ENCODE measurements around the gene TFPI. TPM values are rescaled to one million over a fixed set of nuclear protein-coding genes. Genes with fewer than 3 reads are reported as not detected.

Gene TFPI
- total and polyA plus RNA-seq, 2 donors (not counting 1 experiment from before 2014, with no cell fraction given), result not detected

GRCh38 chr2:187431911-187432310 lies 122.3 kb downstream of the TFPI start:
- intact Hi-C loops (cut with micrococcal nuclease), result no loop called here
- Histone ChIP-seq H4K20me1 (ENCODE audit: control insufficient read depth, insufficient read depth, low read length, poor library complexity, severe bottlenecking) (no peaks in the 10 kb centered on the region), H3K4me3 (ENCODE audit: control extremely low read depth in 1 of 5, extremely low read depth in 1 of 5, insufficient read depth in 1 of 5, low read depth in 2 of 5, low read length in 4 of 5) (no peak overlapping the region), H3K9ac (ENCODE audit: low read length) (no peak overlapping the region), H3K4me2 (replicated peaks; ENCODE audit: low read depth, low read length, poor library complexity, severe bottlenecking) (no peak overlapping the region), H3K79me2 (ENCODE audit: control insufficient read depth, insufficient read depth, low read length) (no peaks in the 10 kb centered on the region), H3K9me3 (ENCODE audit: control extremely low read depth in 1 of 3, control insufficient read depth in 2 of 3, insufficient read depth in 1 of 3, low read length in 2 of 3) (no peaks in the 10 kb centered on the region), H2AFZ (ENCODE audit: insufficient read depth, low read depth, low read length, poor library complexity, severe bottlenecking) (no peak overlapping the region), H3K27me3 (replicated peaks in 1 of 4; ENCODE audit: control extremely low read depth in 1 of 4, control insufficient read depth in 3 of 4, insufficient read depth in 4 of 4, low read length in 3 of 4) (no peaks in the 10 kb centered on the region), H3K4me1 (ENCODE audit: control insufficient read depth in 2 of 2, insufficient read depth in 2 of 2, low read length in 2 of 2) (no peaks in the 10 kb centered on the region), H3K27ac (ENCODE audit: low read length in 2 of 2) (no peak overlapping the region), H3K36me3 (replicated peaks in 1 of 2; ENCODE audit: control extremely low read depth in 1 of 2, control insufficient read depth in 1 of 2, extremely low read depth in 1 of 2, insufficient read depth in 2 of 2, low read length in 1 of 2) (no peaks in the 10 kb centered on the region)
- ATAC-seq (ENCODE audit: low read depth), result no peak
- POLR2A ChIA-PET, result no interaction called here
- Mint-ChIP-seq H3K4me1 (no peaks in the 10 kb centered on the region), H3K9me3 (ENCODE audit: insufficient read depth) (no peaks in the 10 kb centered on the region), H3K4me3 (no peak overlapping the region), H3K27ac (no peak overlapping the region), H3K27me3 (no peaks in the 10 kb centered on the region)
- CTCF ChIA-PET, result no interaction called here
- TF ChIP-seq EZH2 (IDR thresholded peaks at IDR 0.05; ENCODE audit: borderline replicate concordance, insufficient read depth, low read depth, low read length, poor library complexity, severe bottlenecking) (no peak), CTCF (IDR thresholded peaks at IDR 0.05) (no peak)
- DNase-seq, result no peak

GRCh38 chr2:187429989-187430388 lies 124.2 kb downstream of the TFPI start:
- Histone ChIP-seq H4K20me1 (ENCODE audit: control insufficient read depth, insufficient read depth, low read length, poor library complexity, severe bottlenecking) (no peaks in the 10 kb centered on the region), H3K9me3 (ENCODE audit: control extremely low read depth in 1 of 3, control insufficient read depth in 2 of 3, insufficient read depth in 1 of 3, low read length in 2 of 3) (no peaks in the 10 kb centered on the region), H3K79me2 (ENCODE audit: control insufficient read depth, insufficient read depth, low read length) (no peaks in the 10 kb centered on the region), H3K4me2 (replicated peaks; ENCODE audit: low read depth, low read length, poor library complexity, severe bottlenecking) (no peak overlapping the region), H3K27ac (ENCODE audit: low read length in 2 of 2) (no peak overlapping the region), H3K4me3 (ENCODE audit: control extremely low read depth in 1 of 5, extremely low read depth in 1 of 5, insufficient read depth in 1 of 5, low read depth in 2 of 5, low read length in 4 of 5) (no peak overlapping the region), H3K27me3 (replicated peaks in 1 of 4; ENCODE audit: control extremely low read depth in 1 of 4, control insufficient read depth in 3 of 4, insufficient read depth in 4 of 4, low read length in 3 of 4) (no peaks in the 10 kb centered on the region), H2AFZ (ENCODE audit: insufficient read depth, low read depth, low read length, poor library complexity, severe bottlenecking) (no peak overlapping the region), H3K36me3 (replicated peaks in 1 of 2; ENCODE audit: control extremely low read depth in 1 of 2, control insufficient read depth in 1 of 2, extremely low read depth in 1 of 2, insufficient read depth in 2 of 2, low read length in 1 of 2) (no peaks in the 10 kb centered on the region), H3K4me1 (ENCODE audit: control insufficient read depth in 2 of 2, insufficient read depth in 2 of 2, low read length in 2 of 2) (no peaks in the 10 kb centered on the region), H3K9ac (ENCODE audit: low read length) (no peak overlapping the region)
- Mint-ChIP-seq H3K27ac (no peak overlapping the region), H3K4me3 (no peak overlapping the region), H3K9me3 (ENCODE audit: insufficient read depth) (no peaks in the 10 kb centered on the region), H3K27me3 (no peaks in the 10 kb centered on the region), H3K4me1 (no peaks in the 10 kb centered on the region)
- DNase-seq, result no peak
- intact Hi-C loops (cut with micrococcal nuclease), result no loop called here
- ChIA-PET CTCF (no interaction called here), POLR2A (no interaction called here)
- ATAC-seq (ENCODE audit: low read depth), result no peak
- TF ChIP-seq EZH2 (IDR thresholded peaks at IDR 0.05; ENCODE audit: borderline replicate concordance, insufficient read depth, low read depth, low read length, poor library complexity, severe bottlenecking) (no peak), CTCF (IDR thresholded peaks at IDR 0.05) (no peak)
